ENCODE results near the gene OLFML1. TPM values are rescaled to one million over a fixed set of nuclear protein-coding genes. Genes with fewer than 3 reads are reported as not detected.

Gene OLFML1
- total RNA-seq, 2 donors from 2014 or later, result 0.81 to 1.5 TPM

DNA sequence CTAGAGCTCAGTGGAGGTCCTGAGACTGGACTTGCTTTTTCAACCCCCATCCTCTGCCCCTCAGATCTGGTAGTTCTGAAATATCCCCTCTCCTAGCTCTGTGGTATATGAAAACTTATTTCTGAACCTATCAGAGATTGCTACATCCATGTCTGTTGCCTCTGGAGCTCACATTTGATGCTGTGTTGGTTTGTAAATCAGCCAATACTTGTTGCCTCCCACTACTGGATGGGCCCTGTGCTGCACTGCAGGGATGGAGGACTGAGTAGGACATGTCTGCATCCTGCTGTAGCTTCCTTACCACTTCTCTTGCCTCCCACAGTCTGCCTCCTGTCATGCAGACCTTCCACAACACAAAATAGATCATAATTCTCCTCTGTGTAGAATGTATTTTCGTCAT, 5.2 kb downstream of the OLFML1 start:
- Mint-ChIP-seq H3K27me3 (ENCODE audit: insufficient read depth) (no peaks in the 10 kb centered on the region), H3K4me3 (no peak overlapping the region), H3K4me1 (peaks cover 32% of the 10 kb centered on the region), H3K9me3 (no peaks in the 10 kb centered on the region), H3K27ac (no peak overlapping the region), H3K36me3 (ENCODE audit: low read depth) (no peaks in the 10 kb centered on the region)
- no peak for DNase-seq
- peaks cover 12% of the 10 kb centered on the region for H3K4me1 ChIP-seq (ENCODE audit: control insufficient read depth, insufficient read depth, low read length)
- H3K9me3 ChIP-seq (ENCODE audit: control insufficient read depth, low read length), result no peaks in the 10 kb centered on the region
- H3K27ac ChIP-seq (ENCODE audit: low read depth, low read length), result no peak overlapping the region
- no peaks in the 10 kb centered on the region for H3K27me3 ChIP-seq (ENCODE audit: control insufficient read depth, insufficient read depth, low read length, poor library complexity, severe bottlenecking)
- H3K4me3 ChIP-seq (ENCODE audit: low read length), result no peak overlapping the region
- 90 to 100% methylated on average over 1 of the region's 1 CpG for WGBS, 2 experiments (ENCODE audit: insufficient coverage in 1 of 2, insufficient read length in 1 of 2)
- TF ChIP-seq, protein P1, sequence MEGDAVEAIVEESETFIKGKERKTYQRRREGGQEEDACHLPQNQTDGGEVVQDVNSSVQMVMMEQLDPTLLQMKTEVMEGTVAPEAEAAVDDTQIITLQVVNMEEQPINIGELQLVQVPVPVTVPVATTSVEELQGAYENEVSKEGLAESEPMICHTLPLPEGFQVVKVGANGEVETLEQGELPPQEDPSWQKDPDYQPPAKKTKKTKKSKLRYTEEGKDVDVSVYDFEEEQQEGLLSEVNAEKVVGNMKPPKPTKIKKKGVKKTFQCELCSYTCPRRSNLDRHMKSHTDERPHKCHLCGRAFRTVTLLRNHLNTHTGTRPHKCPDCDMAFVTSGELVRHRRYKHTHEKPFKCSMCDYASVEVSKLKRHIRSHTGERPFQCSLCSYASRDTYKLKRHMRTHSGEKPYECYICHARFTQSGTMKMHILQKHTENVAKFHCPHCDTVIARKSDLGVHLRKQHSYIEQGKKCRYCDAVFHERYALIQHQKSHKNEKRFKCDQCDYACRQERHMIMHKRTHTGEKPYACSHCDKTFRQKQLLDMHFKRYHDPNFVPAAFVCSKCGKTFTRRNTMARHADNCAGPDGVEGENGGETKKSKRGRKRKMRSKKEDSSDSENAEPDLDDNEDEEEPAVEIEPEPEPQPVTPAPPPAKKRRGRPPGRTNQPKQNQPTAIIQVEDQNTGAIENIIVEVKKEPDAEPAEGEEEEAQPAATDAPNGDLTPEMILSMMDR (conservative IDR thresholded peaks at IDR 0.05), result no peak
- no peak overlapping the region for H3K9ac ChIP-seq (ENCODE audit: extremely low read depth, low read length, poor library complexity, severe bottlenecking)
- H3K36me3 ChIP-seq (ENCODE audit: control insufficient read depth, insufficient read depth, low read length), result peaks cover 2% of the 10 kb centered on the region

DNA sequence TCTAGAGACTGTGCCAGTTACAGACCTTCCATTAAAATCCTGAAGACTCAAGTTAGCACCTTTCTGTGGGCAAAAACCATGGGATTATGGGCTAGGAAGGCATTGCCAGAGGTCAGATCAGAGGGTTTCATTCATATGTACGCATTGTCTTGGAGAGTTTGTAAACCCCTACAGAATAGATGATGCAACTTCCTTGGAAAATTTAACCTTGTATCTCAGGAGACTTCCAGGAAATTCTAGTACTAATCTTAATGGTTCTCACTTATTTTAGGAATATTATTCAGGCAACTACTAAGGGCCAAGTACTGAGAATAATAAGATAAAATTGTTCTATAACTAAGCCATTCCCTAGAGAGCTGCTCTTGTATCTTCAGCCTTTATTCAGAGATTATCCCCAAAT, 6.9 kb downstream of the OLFML1 start:
- no peaks in the 10 kb centered on the region for H3K27me3 ChIP-seq (ENCODE audit: control insufficient read depth, insufficient read depth, low read length, poor library complexity, severe bottlenecking)
- no peaks in the 10 kb centered on the region for H3K27me3 Mint-ChIP-seq (ENCODE audit: insufficient read depth)
- H3K9ac ChIP-seq (ENCODE audit: extremely low read depth, low read length, poor library complexity, severe bottlenecking), result no peak overlapping the region
- no peaks in the 10 kb centered on the region for H3K36me3 Mint-ChIP-seq (ENCODE audit: low read depth)
- no peak overlapping the region for H3K4me3 ChIP-seq (ENCODE audit: low read length)
- no peak overlapping the region for H3K27ac Mint-ChIP-seq
- peaks cover 2% of the 10 kb centered on the region for H3K36me3 ChIP-seq (ENCODE audit: control insufficient read depth, insufficient read depth, low read length)
- no peaks in the 10 kb centered on the region for H3K9me3 Mint-ChIP-seq
- no peak overlapping the region for H3K4me3 Mint-ChIP-seq
- H3K4me1 ChIP-seq (ENCODE audit: control insufficient read depth, insufficient read depth, low read length), result peaks cover 12% of the 10 kb centered on the region
- H3K9me3 ChIP-seq (ENCODE audit: control insufficient read depth, low read length), result no peaks in the 10 kb centered on the region
- 100% methylated on average over 1 of the region's 1 CpG for whole genome bisulfite sequencing, 2 experiments (ENCODE audit: insufficient coverage in 1 of 2, insufficient read length in 1 of 2)
- no peak for DNase-seq
- TF ChIP-seq, protein P1 (conservative IDR thresholded peaks at IDR 0.05), result no peak
- H3K4me1 Mint-ChIP-seq, result peaks cover 25% of the 10 kb centered on the region
- no peak overlapping the region for H3K27ac ChIP-seq (ENCODE audit: low read depth, low read length)

DNA sequence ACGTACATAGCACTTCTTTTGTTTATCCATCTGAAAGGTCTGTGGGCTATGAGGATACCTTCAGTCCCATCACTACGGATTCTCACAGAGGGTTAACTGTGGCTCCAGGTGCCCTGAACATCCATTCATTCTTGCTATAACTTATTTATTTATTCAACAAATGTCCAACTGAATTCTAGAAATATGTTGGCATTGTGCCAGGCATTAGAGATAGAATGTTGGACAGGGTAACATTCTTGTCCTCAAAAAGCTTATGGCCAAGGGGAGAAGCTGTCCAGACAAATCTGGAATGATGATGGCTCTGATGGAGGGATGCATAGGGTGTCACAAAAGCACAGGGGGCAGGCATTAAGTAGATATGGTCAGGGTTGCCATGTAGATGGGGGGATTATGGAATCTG, 8.4 kb downstream of the OLFML1 start:
- H3K4me1 ChIP-seq (ENCODE audit: control insufficient read depth, insufficient read depth, low read length), result peaks cover 12% of the 10 kb centered on the region
- Mint-ChIP-seq H3K4me3 (no peak overlapping the region), H3K9me3 (no peaks in the 10 kb centered on the region), H3K36me3 (ENCODE audit: low read depth) (no peaks in the 10 kb centered on the region), H3K27ac (no peak overlapping the region), H3K4me1 (peaks cover 26% of the 10 kb centered on the region), H3K27me3 (ENCODE audit: insufficient read depth) (no peaks in the 10 kb centered on the region)
- 93 to 100% methylated on average over 2 of the region's 2 CpGs for WGBS, 2 experiments (ENCODE audit: insufficient coverage in 1 of 2, insufficient read length in 1 of 2)
- TF ChIP-seq, protein P1 (conservative IDR thresholded peaks at IDR 0.05), result no peak
- no peaks in the 10 kb centered on the region for H3K27me3 ChIP-seq (ENCODE audit: control insufficient read depth, insufficient read depth, low read length, poor library complexity, severe bottlenecking)
- H3K27ac ChIP-seq (ENCODE audit: low read depth, low read length), result no peak overlapping the region
- no peaks in the 10 kb centered on the region for H3K9me3 ChIP-seq (ENCODE audit: control insufficient read depth, low read length)
- no peak for DNase-seq
- H3K4me3 ChIP-seq (ENCODE audit: low read length), result no peak overlapping the region
- H3K36me3 ChIP-seq (ENCODE audit: control insufficient read depth, insufficient read depth, low read length), result peaks cover 2% of the 10 kb centered on the region
- no peak overlapping the region for H3K9ac ChIP-seq (ENCODE audit: extremely low read depth, low read length, poor library complexity, severe bottlenecking)

Measured in endodermal cell (in vitro differentiated cells).